Neural progenitor cell (in vitro differentiated cells): ENCODE results near the gene RSPH9. TPM values are rescaled to one million over a fixed set of nuclear protein-coding genes. Genes with fewer than 3 reads are reported as not detected.
"Not testable (repeated sequence)": the region's sequence is repeated elsewhere in the genome, so short reads cannot be mapped to it uniquely, and the experiment has no call there.

Experiments
- DNase-seq: peaks from one replicate; pipeline ENCODE4 v3.0.0-alpha.2; 2016; ENCODE audit warnings: low spot score
- H2AFZ ChIP-seq: fragments of 200-600 bp; sonication (generic); replicated peaks from 2 replicates; pipeline ENCODE4 v1.6.1; 2016; ENCODE audit warnings: antibody characterized with exemption
- H3F3A ChIP-seq: fragments of 200-600 bp; sonication (generic); 2 replicates; pipeline ENCODE4 v1.6.1; 2016; ENCODE audit warnings: antibody characterized with exemption, low read depth
- H3K27ac ChIP-seq: fragments of 200-600 bp; sonication (generic); 2 replicates; pipeline ENCODE4 v1.5.1; 2016; ENCODE audit warnings: mild to moderate bottlenecking
- H3K27me3 ChIP-seq: fragments of 200-600 bp; sonication (generic); 2 replicates; pipeline ENCODE4 v1.6.1; 2016; ENCODE audit warnings: mild to moderate bottlenecking, moderate library complexity
- H3K36me3 ChIP-seq: fragments of 200-600 bp; sonication (generic); 2 replicates; pipeline ENCODE4 v1.5.1; 2016
- H3K4me1 ChIP-seq: fragments of 200-600 bp; sonication (generic); 2 replicates; pipeline ENCODE4 v1.6.1; 2016; ENCODE audit warnings: mixed run types
- H3K4me2 ChIP-seq: fragments of 200-600 bp; sonication (generic); 2 replicates; pipeline ENCODE4 v1.6.1; 2016
- H3K4me3 ChIP-seq: fragments of 200-600 bp; sonication (generic); 2 replicates; pipeline ENCODE4 v1.5.1; 2016
- H3K79me2 ChIP-seq: fragments of 200-600 bp; sonication (generic); 2 replicates; pipeline ENCODE4 v1.6.1; 2016; ENCODE audit warnings: low read depth
- H3K9ac ChIP-seq: fragments of 200-600 bp; sonication (generic); 2 replicates; pipeline ENCODE4 v1.6.1; 2016
- H3K9me3 ChIP-seq: fragments of 200-600 bp; sonication (generic); 2 replicates; pipeline ENCODE4 v1.5.1; 2016; ENCODE audit warnings: low read depth
- H4K20me1 ChIP-seq: fragments of 200-600 bp; sonication (generic); 2 replicates; pipeline ENCODE4 v1.6.1; 2016; ENCODE audit warnings: low read depth
- H3K27ac Mint-ChIP-seq: 3 replicates; pipeline ENCODE4 v1.8.0; 2021; ENCODE audit warnings: mixed read lengths
- H3K27me3 Mint-ChIP-seq: 2 replicates; pipeline ENCODE4 v1.8.0; 2022; ENCODE audit warnings: low read depth, mild to moderate bottlenecking, inconsistent platforms, moderate library complexity, mixed read lengths; ENCODE audit not compliant: insufficient read depth
- H3K36me3 Mint-ChIP-seq: 3 replicates; pipeline ENCODE4 v1.8.0; 2021; ENCODE audit warnings: mixed read lengths
- H3K4me1 Mint-ChIP-seq: 3 replicates; pipeline ENCODE4 v1.8.0; 2021; ENCODE audit warnings: mixed read lengths
- H3K4me3 Mint-ChIP-seq: 3 replicates; pipeline ENCODE4 v1.8.0; 2021; ENCODE audit warnings: mild to moderate bottlenecking, moderate library complexity, mixed read lengths
- H3K9me3 Mint-ChIP-seq: 3 replicates; pipeline ENCODE4 v1.8.0; 2020; ENCODE audit warnings: mixed read lengths
- CTCF ChIP-seq: fragments of 200-600 bp; sonication (generic); IDR thresholded peaks from 2 replicates; pipeline ENCODE4 v1.5.1; 2017; ENCODE audit warnings: antibody characterized with exemption, mild to moderate bottlenecking
- EZH2 ChIP-seq: fragments of 200-600 bp; sonication (generic); IDR thresholded peaks from 2 replicates; pipeline ENCODE4 v1.6.1; 2017; ENCODE audit warnings: antibody characterized with exemption, mild to moderate bottlenecking, moderate library complexity
- EZH2phosphoT487 ChIP-seq: fragments of 200-600 bp; sonication (generic); IDR thresholded peaks from 2 replicates; pipeline ENCODE4 v1.6.1; 2017; ENCODE audit warnings: antibody characterized with exemption
- total RNA-seq: library from RNA; depleted of rRNA; stranded (reverse); fragments of >200 nt; gene quantifications from 2 replicates; pipeline ENCODE4 v1.2.3, GENCODE V29; 2015; ENCODE audit warnings: low replicate concordance

The RSPH9 gene
- total RNA-seq, 1 donor from 2014 or later: 0.47 TPM

- H3K27me3 Mint-ChIP-seq: peaks cover 7% of the 10 kb centered on the region
- peaks cover 14% of the 10 kb centered on the region for H3K4me1 Mint-ChIP-seq
- H3F3A ChIP-seq: peaks cover 30% of the 10 kb centered on the region
- H3K4me3 Mint-ChIP-seq: peak overlapping the region; percentile 88
- peaks cover 3% of the 10 kb centered on the region for H3K4me1 ChIP-seq
- peaks cover 12% of the 10 kb centered on the region for H3K36me3 Mint-ChIP-seq
- peak overlapping the region; percentile 58 for H3K4me3 ChIP-seq
- H3K27ac ChIP-seq: no peak overlapping the region
- peaks cover 13% of the 10 kb centered on the region for H3K79me2 ChIP-seq
- H2AFZ ChIP-seq: peak overlapping the region; percentile 74
- no peak overlapping the region for H3K9ac ChIP-seq
- no peak for DNase-seq
- H3K4me2 ChIP-seq: peak overlapping the region; percentile 80
- H3K36me3 ChIP-seq: peaks cover 9% of the 10 kb centered on the region
- peaks cover 6% of the 10 kb centered on the region for H4K20me1 ChIP-seq
- H3K27me3 ChIP-seq: no peaks in the 10 kb centered on the region
- no peaks in the 10 kb centered on the region for H3K9me3 ChIP-seq
- no peaks in the 10 kb centered on the region for H3K9me3 Mint-ChIP-seq
- TF ChIP-seq CTCF: no peak
- no peak for TF ChIP-seq EZH2
- no peak for TF ChIP-seq EZH2phosphoT487
- H3K27ac Mint-ChIP-seq: peak overlapping the region; percentile 94
These were observed 753 bp downstream of the RSPH9 start for GRCh38 chr6:43645613-43645964.

GRCh38 chr6:43647613-43648012, 2.8 kb downstream of the RSPH9 start:
- no peak overlapping the region for H3K4me3 ChIP-seq
- no peak overlapping the region for H3K9ac ChIP-seq
- H3K27ac ChIP-seq: no peak overlapping the region
- Mint-ChIP-seq H3K9me3 (no peaks in the 10 kb centered on the region), H3K4me3 (no peak overlapping the region), H3K36me3 (peaks cover 5% of the 10 kb centered on the region), H3K27ac (no peak overlapping the region), H3K4me1 (peaks cover 13% of the 10 kb centered on the region), H3K27me3 (peaks cover 7% of the 10 kb centered on the region)
- no peak for TF ChIP-seq CTCF
- H3K4me1 ChIP-seq: peaks cover 3% of the 10 kb centered on the region
- no peaks in the 10 kb centered on the region for H3K9me3 ChIP-seq
- H3K27me3 ChIP-seq: no peaks in the 10 kb centered on the region
- H3K4me2 ChIP-seq: no peak overlapping the region
- H3K36me3 ChIP-seq: no peaks in the 10 kb centered on the region
- no peak for DNase-seq
- H4K20me1 ChIP-seq: no peaks in the 10 kb centered on the region
- H3F3A ChIP-seq: peaks cover 30% of the 10 kb centered on the region
- H3K79me2 ChIP-seq: no peaks in the 10 kb centered on the region
- H2AFZ ChIP-seq: no peak overlapping the region

- Mint-ChIP-seq H3K4me3 (no peak overlapping the region), H3K9me3 (no peaks in the 10 kb centered on the region), H3K36me3 (no peaks in the 10 kb centered on the region), H3K27ac (no peak overlapping the region), H3K27me3 (peaks cover 7% of the 10 kb centered on the region), H3K4me1 (peaks cover 13% of the 10 kb centered on the region)
- H3K79me2 ChIP-seq: no peaks in the 10 kb centered on the region
- H3K9me3 ChIP-seq: no peaks in the 10 kb centered on the region
- H3K4me2 ChIP-seq: no peak overlapping the region
- H3F3A ChIP-seq: peaks cover 27% of the 10 kb centered on the region
- H3K27me3 ChIP-seq: no peaks in the 10 kb centered on the region
- H3K4me1 ChIP-seq: peaks cover 3% of the 10 kb centered on the region
- TF ChIP-seq EZH2phosphoT487: no peak
- no peak for TF ChIP-seq EZH2
- TF ChIP-seq CTCF: no peak
- no peak overlapping the region for H3K27ac ChIP-seq
- H3K9ac ChIP-seq: no peak overlapping the region
- no peaks in the 10 kb centered on the region for H4K20me1 ChIP-seq
- H3K4me3 ChIP-seq: no peak overlapping the region
- H2AFZ ChIP-seq: no peak overlapping the region
- no peak for DNase-seq
- H3K36me3 ChIP-seq: no peaks in the 10 kb centered on the region
These were observed 3.4 kb downstream of the RSPH9 start for GRCh38 chr6:43648248-43648647.

- not testable (repeated sequence) for H3K27ac Mint-ChIP-seq, H3K4me3 ChIP-seq, H3K27ac ChIP-seq, H3K27me3 ChIP-seq, DNase-seq, H3K36me3 ChIP-seq, H3K9ac ChIP-seq, H2AFZ ChIP-seq, H3K4me2 ChIP-seq, H3K4me1 ChIP-seq, H3K9me3 ChIP-seq, H3F3A ChIP-seq, H3K4me3 Mint-ChIP-seq, H3K79me2 ChIP-seq, H4K20me1 ChIP-seq, H3K4me1 Mint-ChIP-seq, H3K36me3 Mint-ChIP-seq, H3K27me3 Mint-ChIP-seq, H3K9me3 Mint-ChIP-seq
These were observed 8.0 kb downstream of the RSPH9 start for GRCh38 chr6:43652822-43653221.
